Ascending aorta (tissue), 2 donors: ENCODE results near the gene PNPO. TPM values are rescaled to one million over a fixed set of nuclear protein-coding genes. Genes with fewer than 3 reads are reported as not detected.

ENCODE experiments used
- DNase-seq, 2 donors: peaks; one replicate each; pipeline ENCODE4 v3.0.0-alpha.2; 2019; ENCODE audit warnings: low spot score in 2 of 2
- H3K27ac ChIP-seq, 2 donors: fragments of 200-600 bp; sonication (generic); one replicate each; pipeline ENCODE4 v1.5.1; 2016 to 2017; ENCODE audit warnings: mild to moderate bottlenecking in 1 of 2
- H3K27me3 ChIP-seq: fragments of 200-600 bp; sonication (generic); one replicate; pipeline ENCODE4 v1.5.1; 2017
- H3K36me3 ChIP-seq, 2 donors: fragments of 200-600 bp; sonication (generic); one replicate each; pipeline ENCODE4 v1.5.1; 2016
- H3K4me1 ChIP-seq, 2 donors: fragments of 200-600 bp; sonication (generic); one replicate each; pipeline ENCODE4 v1.5.1; 2016 to 2017; ENCODE audit warnings: mild to moderate bottlenecking in 1 of 2
- H3K4me3 ChIP-seq, 2 donors: fragments of 200-600 bp; sonication (generic); one replicate each; pipeline ENCODE4 v1.5.1; 2016 to 2017; ENCODE audit warnings: mild to moderate bottlenecking in 1 of 2
- H3K9me3 ChIP-seq, 2 donors: fragments of 200-600 bp; sonication (generic); one replicate each; pipeline ENCODE4 v1.5.1; 2016
- intact Hi-C: fragments of 100-400 bp; cut with DNase I; formaldehyde crosslinking; loops from one replicate; pipeline ENCODE4 v1.15.1; 2023
- total RNA-seq: library from RNA; depleted of rRNA; stranded (reverse); fragments of >200 nt; gene quantifications from one replicate; pipeline ENCODE4 v1.1.0, GENCODE V29; 2016
- TF ChIP-seq, protein P1 (sequence below), 3 experiments: fragments of 200-600 bp in 2 of 3; fragments of 450-650 bp in 1 of 3; sonication (generic) in 2 of 3; IDR thresholded peaks; one replicate each; pipeline ENCODE4 v1.5.1; 2016 to 2019; ENCODE audit warnings: antibody characterized with exemption in 3 of 3, mild to moderate bottlenecking in 1 of 3, moderate library complexity in 1 of 3

The PNPO gene
- total RNA-seq, 1 donor from 2014 or later, result 36.7 TPM

DNA sequence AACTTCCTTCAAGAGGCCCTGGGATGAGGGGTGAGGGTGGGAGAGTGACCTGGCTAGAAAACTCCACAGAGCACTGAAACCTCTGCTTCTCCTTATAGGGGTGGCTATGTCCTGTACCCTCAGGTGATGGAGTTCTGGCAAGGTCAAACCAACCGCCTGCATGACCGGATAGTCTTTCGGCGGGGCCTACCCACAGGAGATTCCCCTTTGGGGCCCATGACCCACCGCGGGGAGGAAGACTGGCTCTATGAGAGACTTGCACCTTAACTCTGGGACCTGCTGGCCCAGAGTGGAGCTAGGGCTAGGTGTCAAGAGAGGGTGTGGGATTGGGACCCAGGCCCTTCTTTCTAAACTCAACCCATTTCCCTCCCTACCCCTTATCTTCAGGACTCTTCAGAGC, 5.1 kb downstream of the PNPO start:
- no peak overlapping the region for H3K4me3 ChIP-seq
- intact Hi-C loops, result loop anchor here (10.0 kb wide), 1 partner anchor 158 kb away; the partner anchor contains the start of genes CBX1 and SNX11
- H3K4me1 ChIP-seq, result peaks cover 10 to 17% of the 10 kb centered on the region in 2 donors
- H3K36me3 ChIP-seq, result peaks cover 0 to 24% of the 10 kb centered on the region in 2 donors
- no peaks in the 10 kb centered on the region for H3K27me3 ChIP-seq
- H3K27ac ChIP-seq, result peak overlapping the region; percentile 42 to 63
- no peaks in the 10 kb centered on the region for H3K9me3 ChIP-seq
- TF ChIP-seq, protein P1, sequence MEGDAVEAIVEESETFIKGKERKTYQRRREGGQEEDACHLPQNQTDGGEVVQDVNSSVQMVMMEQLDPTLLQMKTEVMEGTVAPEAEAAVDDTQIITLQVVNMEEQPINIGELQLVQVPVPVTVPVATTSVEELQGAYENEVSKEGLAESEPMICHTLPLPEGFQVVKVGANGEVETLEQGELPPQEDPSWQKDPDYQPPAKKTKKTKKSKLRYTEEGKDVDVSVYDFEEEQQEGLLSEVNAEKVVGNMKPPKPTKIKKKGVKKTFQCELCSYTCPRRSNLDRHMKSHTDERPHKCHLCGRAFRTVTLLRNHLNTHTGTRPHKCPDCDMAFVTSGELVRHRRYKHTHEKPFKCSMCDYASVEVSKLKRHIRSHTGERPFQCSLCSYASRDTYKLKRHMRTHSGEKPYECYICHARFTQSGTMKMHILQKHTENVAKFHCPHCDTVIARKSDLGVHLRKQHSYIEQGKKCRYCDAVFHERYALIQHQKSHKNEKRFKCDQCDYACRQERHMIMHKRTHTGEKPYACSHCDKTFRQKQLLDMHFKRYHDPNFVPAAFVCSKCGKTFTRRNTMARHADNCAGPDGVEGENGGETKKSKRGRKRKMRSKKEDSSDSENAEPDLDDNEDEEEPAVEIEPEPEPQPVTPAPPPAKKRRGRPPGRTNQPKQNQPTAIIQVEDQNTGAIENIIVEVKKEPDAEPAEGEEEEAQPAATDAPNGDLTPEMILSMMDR (IDR thresholded peaks at IDR 0.05), result no peak
- DNase-seq, result no peak

DNA sequence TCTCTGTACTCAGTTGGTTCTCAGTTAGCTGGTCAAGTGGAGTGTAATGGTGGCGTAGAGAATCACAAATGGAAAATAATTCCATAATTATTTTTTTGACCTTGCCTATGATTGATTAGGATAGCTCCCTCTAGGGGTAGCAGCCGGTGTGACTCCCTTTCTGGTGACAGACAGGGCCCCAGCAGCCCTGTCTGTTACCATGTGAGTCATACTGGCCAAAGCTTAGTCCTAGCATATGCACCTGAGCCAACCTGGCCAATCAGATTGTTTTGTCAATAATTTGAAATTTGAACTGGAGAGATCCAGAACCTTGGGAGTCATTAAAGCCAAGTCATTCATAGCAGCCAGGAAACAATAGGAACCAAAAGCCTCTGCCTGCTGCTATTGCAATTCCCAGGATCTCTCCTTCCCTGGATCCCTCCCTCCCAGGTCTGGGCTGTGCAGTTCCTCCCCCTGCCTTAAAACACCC, 5.6 kb downstream of the PNPO start:
- DNase-seq, result peak in 1 of 2 donors; percentile 88
- intact Hi-C loops, result loop anchor here (10.0 kb wide), 1 partner anchor 158 kb away; the partner anchor contains the start of genes CBX1 and SNX11
- TF ChIP-seq, protein P1 (IDR thresholded peaks at IDR 0.05), result peak; percentile 62 to 74 (median 67)
- H3K36me3 ChIP-seq, result peaks cover 0 to 24% of the 10 kb centered on the region in 2 donors
- no peaks in the 10 kb centered on the region for H3K27me3 ChIP-seq
- no peak overlapping the region for H3K27ac ChIP-seq
- peaks cover 7 to 17% of the 10 kb centered on the region in 2 donors for H3K4me1 ChIP-seq
- no peaks in the 10 kb centered on the region for H3K9me3 ChIP-seq
- no peak overlapping the region for H3K4me3 ChIP-seq

DNA sequence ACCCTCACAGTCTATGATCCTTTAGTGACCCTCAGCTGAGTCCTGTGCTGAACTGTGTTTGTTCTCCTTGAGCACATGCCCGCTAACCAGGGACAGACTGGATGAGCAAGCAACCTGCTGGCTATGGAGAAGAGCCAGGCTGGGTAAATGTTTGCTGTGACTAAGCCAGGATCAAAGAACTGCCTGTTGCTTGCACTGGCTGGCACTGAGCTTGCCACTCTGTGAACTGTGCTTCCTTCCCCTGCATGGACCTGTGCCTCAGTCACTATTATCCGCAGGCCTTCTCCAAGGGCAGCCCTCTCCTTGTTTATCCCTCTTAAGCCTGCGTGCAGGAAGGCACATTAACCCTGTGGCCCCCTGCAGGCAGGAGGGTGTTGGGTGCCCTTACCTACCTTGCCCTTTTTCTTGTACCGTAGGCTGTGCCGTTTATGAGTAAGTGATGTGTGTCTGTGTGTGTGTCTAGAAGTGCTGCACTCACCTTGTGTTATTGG, 7.4 kb downstream of the PNPO start:
- TF ChIP-seq, protein P1 (IDR thresholded peaks at IDR 0.05), result no peak
- H3K4me3 ChIP-seq, result peak overlapping the region in 1 of 2 donors; percentile 59
- H3K9me3 ChIP-seq, result no peaks in the 10 kb centered on the region
- no peaks in the 10 kb centered on the region for H3K27me3 ChIP-seq
- no peak for DNase-seq
- no peak overlapping the region for H3K27ac ChIP-seq
- H3K36me3 ChIP-seq, result peaks cover 0 to 24% of the 10 kb centered on the region in 2 donors
- H3K4me1 ChIP-seq, result peaks cover 3 to 11% of the 10 kb centered on the region in 2 donors
- intact Hi-C loops, result loop anchor here (1.0 to 10.0 kb wide), 3 partner anchors 22 to 156 kb away; partner anchors contain the start of genes CBX1 and SNX11

DNA sequence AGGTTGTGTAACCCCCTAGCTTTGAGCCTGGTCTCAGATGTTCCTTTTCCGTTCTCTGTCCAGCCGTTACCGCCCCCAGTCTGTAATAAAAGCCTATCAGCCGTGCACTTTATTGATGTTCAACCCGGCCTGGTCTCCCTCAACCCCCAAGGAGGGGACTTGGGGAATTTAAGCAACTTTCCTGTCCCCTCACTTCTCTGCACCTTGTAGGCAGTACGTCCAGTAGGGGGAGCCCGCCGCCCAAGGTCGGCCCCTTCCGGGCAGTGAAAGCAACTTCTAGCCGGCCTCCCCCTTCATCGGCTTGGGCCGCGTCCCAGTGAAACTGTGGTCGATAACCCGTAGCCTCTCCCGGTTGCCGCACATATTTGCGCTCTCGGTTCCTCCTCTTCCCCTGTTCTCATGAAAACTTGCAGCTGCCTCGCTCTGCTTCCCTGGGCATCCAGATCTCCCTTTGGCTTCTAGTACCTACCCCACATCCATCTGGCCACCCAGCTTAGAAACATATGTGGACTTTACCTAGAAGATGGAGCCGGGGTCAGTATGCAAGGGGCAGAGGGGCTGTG, 7.9 kb downstream of the PNPO start:
- TF ChIP-seq, protein P1 (IDR thresholded peaks at IDR 0.05), result peak; percentile 81 to 90 (median 85)
- Histone ChIP-seq H3K9me3 (no peaks in the 10 kb centered on the region), H3K4me1 (peaks cover 3 to 11% of the 10 kb centered on the region in 2 donors), H3K36me3 (peaks cover 0 to 24% of the 10 kb centered on the region in 2 donors), H3K27me3 (no peaks in the 10 kb centered on the region), H3K27ac (peak overlapping the region; percentile 41 to 51), H3K4me3 (peak overlapping the region; percentile 24 to 59)
- DNase-seq, result peak in 1 of 2 donors; percentile 90
- intact Hi-C loops, result loop anchor here (1.0 to 10.0 kb wide), 3 partner anchors 21 to 156 kb away; partner anchors contain the start of genes CBX1 and SNX11

DNA sequence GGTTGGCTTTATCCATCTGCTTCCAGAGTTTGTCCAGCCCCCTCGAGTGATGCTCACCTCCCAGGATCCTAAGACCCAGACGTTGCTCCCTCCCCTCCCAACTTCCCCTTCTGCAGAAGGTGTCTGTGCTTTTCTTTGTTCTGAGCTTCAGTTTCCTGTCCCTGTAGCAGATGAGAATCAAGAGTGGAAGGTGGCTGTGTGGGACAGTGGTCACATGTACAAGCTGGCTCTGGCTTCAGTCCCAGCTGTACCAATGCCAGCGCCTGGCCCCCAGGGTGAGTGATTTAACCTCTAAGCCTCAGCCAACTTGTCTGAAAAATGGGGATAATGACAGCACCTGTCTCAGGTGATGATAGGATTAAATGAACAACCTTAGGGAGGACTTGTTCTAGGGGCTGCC, 8.6 kb downstream of the PNPO start:
- TF ChIP-seq, protein P1 (IDR thresholded peaks at IDR 0.05), result no peak
- Histone ChIP-seq H3K4me1 (peaks cover 3 to 11% of the 10 kb centered on the region in 2 donors), H3K27ac (no peak overlapping the region), H3K27me3 (no peaks in the 10 kb centered on the region), H3K4me3 (peak overlapping the region in 1 of 2 donors; percentile 59), H3K9me3 (no peaks in the 10 kb centered on the region), H3K36me3 (peaks cover 0 to 18% of the 10 kb centered on the region in 2 donors)
- intact Hi-C loops, result loop anchor here (1.0 to 10.0 kb wide), 3 partner anchors 20 to 155 kb away; partner anchors contain the start of genes CBX1 and SNX11
- no peak for DNase-seq
